DND-41 (cell line): ENCODE results near the gene SLC12A7.

Experiments used
- ATAC-seq: fragments of 200-7000 bp; cut with Tn5 transposase; 3 replicates; pipeline ENCODE4 v1.9.1; 2021; ENCODE audit warnings: low read depth; ENCODE audit not compliant: insufficient read depth
- DNase-seq: peaks from one replicate; pipeline ENCODE4 v3.0.0-alpha.2; 2020
- H2AFZ ChIP-seq: 2 replicates; pipeline ENCODE4 v1.6.0; 2012; ENCODE audit warnings: low read depth, low read length
- H3K27ac ChIP-seq: 2 replicates; pipeline ENCODE4 v1.5.1; 2012; ENCODE audit warnings: low read length, inconsistent platforms
- H3K27me3 ChIP-seq: fragments of 200-600 bp; sonication (generic); 2 replicates; pipeline ENCODE4 v1.6.0; 2012; ENCODE audit warnings: low read length, mild to moderate bottlenecking, inconsistent platforms; ENCODE audit not compliant: insufficient read depth, poor library complexity
- H3K36me3 ChIP-seq: 2 replicates; pipeline ENCODE4 v1.5.1; 2012; ENCODE audit warnings: low read length, inconsistent platforms; ENCODE audit not compliant: insufficient read depth
- H3K4me1 ChIP-seq: 2 replicates; pipeline ENCODE4 v1.5.1; 2012; ENCODE audit warnings: mild to moderate bottlenecking, low read length; ENCODE audit not compliant: insufficient read depth
- H3K4me2 ChIP-seq: 2 replicates; pipeline ENCODE4 v1.6.0; 2012; ENCODE audit warnings: mild to moderate bottlenecking, moderate library complexity, low read length, inconsistent platforms; ENCODE audit not compliant: insufficient read depth
- H3K4me3 ChIP-seq, 2 experiments: fragments of 200-600 bp in 1 of 2; shearing (Covaris generic) in 1 of 2; 2 replicates each; pipeline ENCODE4 v1.5.1; 2012 to 2016; ENCODE audit warnings: inconsistent platforms in 2 of 2, low read length in 2 of 2, mild to moderate bottlenecking in 2 of 2, low read depth in 1 of 2, moderate library complexity in 1 of 2
- H3K79me2 ChIP-seq: 2 replicates; pipeline ENCODE4 v1.6.0; 2012; ENCODE audit warnings: low read length, inconsistent platforms; ENCODE audit not compliant: insufficient read depth
- H3K9ac ChIP-seq: 2 replicates; pipeline ENCODE4 v1.6.0; 2012; ENCODE audit warnings: low read depth, mild to moderate bottlenecking, inconsistent platforms, low read length, moderate library complexity
- H3K9me3 ChIP-seq: 2 replicates; pipeline ENCODE4 v1.5.1; 2012; ENCODE audit warnings: low read length, moderate library complexity, mild to moderate bottlenecking, inconsistent platforms; ENCODE audit not compliant: insufficient read depth, severe bottlenecking
- H4K20me1 ChIP-seq: 2 replicates; pipeline ENCODE4 v1.6.0; 2012; ENCODE audit warnings: low read length; ENCODE audit not compliant: insufficient read depth
- CTCF ChIP-seq: IDR thresholded peaks from 2 replicates; pipeline ENCODE4 v1.5.1; 2012; ENCODE audit warnings: borderline replicate concordance, low read length, moderate library complexity, mild to moderate bottlenecking; ENCODE audit not compliant: poor library complexity, severe bottlenecking; ENCODE audit errors: extremely low read depth
- EZH2 ChIP-seq: IDR thresholded peaks from 3 replicates; pipeline ENCODE4 v1.6.1; 2012; ENCODE audit warnings: borderline replicate concordance, low read depth, mild to moderate bottlenecking, moderate library complexity, low read length, inconsistent platforms; ENCODE audit not compliant: severe bottlenecking

Gene SLC12A7

DNA sequence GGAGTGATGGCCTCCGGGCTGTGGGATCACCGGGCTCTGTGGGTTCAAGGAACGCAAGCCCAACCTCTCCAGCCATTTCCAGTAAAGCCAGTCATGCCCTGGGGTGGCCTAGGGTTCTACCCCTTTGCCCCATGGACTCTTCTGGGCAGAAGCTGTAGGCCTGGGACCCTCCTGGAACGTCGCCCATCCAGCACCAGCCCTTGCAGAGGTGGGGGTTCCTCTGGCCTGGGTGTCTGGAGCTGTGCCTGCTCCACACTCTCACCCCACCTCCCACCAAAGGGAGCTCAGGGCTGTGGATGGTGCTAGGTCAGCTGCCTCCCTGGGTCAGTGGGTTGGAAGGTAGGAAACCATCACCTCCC is 1.4 kb upstream of the SLC12A7 start:
- DNase-seq: no peak
- H2AFZ ChIP-seq: no peak overlapping the region
- no peaks in the 10 kb centered on the region for H3K36me3 ChIP-seq
- no peak overlapping the region for H3K9ac ChIP-seq
- no peaks in the 10 kb centered on the region for H3K9me3 ChIP-seq
- H3K27ac ChIP-seq: no peak overlapping the region
- no peak for ATAC-seq
- H3K4me3 ChIP-seq: no peak overlapping the region
- H3K4me1 ChIP-seq: peaks cover 13% of the 10 kb centered on the region
- TF ChIP-seq EZH2 (no peak), CTCF (no peak)
- H3K79me2 ChIP-seq: no peaks in the 10 kb centered on the region
- H3K27me3 ChIP-seq: peaks cover 26% of the 10 kb centered on the region
- H3K4me2 ChIP-seq: no peak overlapping the region
- no peaks in the 10 kb centered on the region for H4K20me1 ChIP-seq

DNA sequence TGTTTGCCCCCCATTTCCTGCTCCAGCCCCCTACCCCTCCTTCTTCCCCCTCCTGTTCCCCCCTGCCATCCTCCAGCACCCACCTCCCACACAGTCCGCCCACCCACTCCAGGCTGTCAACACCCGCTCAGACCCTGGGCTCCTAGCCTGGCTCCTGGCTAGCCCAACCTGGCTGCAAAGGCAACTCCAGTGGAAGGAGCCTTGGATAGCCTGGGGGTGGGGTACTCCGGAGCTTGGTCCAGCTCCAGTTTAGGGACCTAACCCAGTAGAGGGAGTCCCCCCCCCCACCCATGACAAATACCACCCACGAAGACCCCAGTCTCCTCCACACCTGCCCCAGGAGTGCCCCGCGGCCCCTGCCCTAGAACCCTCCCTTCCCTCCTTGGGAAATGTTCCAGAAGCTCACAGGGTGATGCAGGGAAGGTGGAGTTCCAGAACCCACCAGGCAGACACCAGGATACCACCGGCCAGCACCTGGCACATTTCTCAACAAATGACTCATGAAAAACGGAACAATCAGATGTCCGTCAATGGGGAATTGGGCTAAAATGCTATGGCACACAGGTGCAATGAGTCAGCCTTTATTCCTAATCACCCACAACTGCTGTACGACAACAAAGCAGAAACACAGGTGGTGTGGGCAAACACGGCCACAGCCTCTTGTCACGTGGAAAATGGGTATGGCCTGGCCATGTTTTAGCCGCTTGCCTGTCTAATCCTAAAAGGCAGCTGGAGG is 901 bp upstream of the SLC12A7 start:
- no peak overlapping the region for H3K27ac ChIP-seq
- ATAC-seq (no peak), DNase-seq (no peak)
- H3K4me2 ChIP-seq: no peak overlapping the region
- H3K9me3 ChIP-seq: no peaks in the 10 kb centered on the region
- H2AFZ ChIP-seq: no peak overlapping the region
- H3K4me3 ChIP-seq: no peak overlapping the region
- peaks cover 26% of the 10 kb centered on the region for H3K27me3 ChIP-seq
- H3K79me2 ChIP-seq: no peaks in the 10 kb centered on the region
- no peak overlapping the region for H3K9ac ChIP-seq
- TF ChIP-seq CTCF (no peak), EZH2 (peak; percentile 63)
- no peaks in the 10 kb centered on the region; the same call in 1 of the 2 replicates for H4K20me1 ChIP-seq
- H3K36me3 ChIP-seq: no peaks in the 10 kb centered on the region
- peaks cover 13% of the 10 kb centered on the region for H3K4me1 ChIP-seq

- Histone ChIP-seq H3K79me2 (no peaks in the 10 kb centered on the region), H3K27me3 (peaks cover 26% of the 10 kb centered on the region), H2AFZ (peak overlapping the region; percentile 39; the same call in 1 of the 2 replicates), H3K9ac (peak overlapping the region; percentile 43; the same call in 1 of the 2 replicates), H3K4me3 (peak overlapping the region in 1 of 2 experiments; percentile 52; a peak in 2 of 4 replicates), H3K4me1 (peaks cover 13% of the 10 kb centered on the region), H3K27ac (no peak overlapping the region), H3K9me3 (no peaks in the 10 kb centered on the region), H3K36me3 (no peaks in the 10 kb centered on the region), H4K20me1 (no peaks in the 10 kb centered on the region; the same call in 1 of the 2 replicates), H3K4me2 (peak overlapping the region; percentile 69)
- ATAC-seq (peak; percentile 20), DNase-seq (no peak)
- TF ChIP-seq CTCF (no peak), EZH2 (peak; percentile 78)
Measured at GRCh38 chr5:1111241-1111726, 579 bp downstream of the SLC12A7 start.
